Stimulated activated CD8-positive, alpha-beta memory T cell treated with anti-CD3 and anti-CD28 coated beads, Interleukin-4, amount 100 ng/mL, for 4 hours (primary cell): ENCODE data around the gene GATD1.

Source experiments
- DNase-seq, 2 donors: peaks; one replicate each; pipeline ENCODE4 v3.0.0-alpha.2; 2020; ENCODE audit warnings: low read depth in 2 of 2, low spot score in 1 of 2

GATD1 gene

DNA sequence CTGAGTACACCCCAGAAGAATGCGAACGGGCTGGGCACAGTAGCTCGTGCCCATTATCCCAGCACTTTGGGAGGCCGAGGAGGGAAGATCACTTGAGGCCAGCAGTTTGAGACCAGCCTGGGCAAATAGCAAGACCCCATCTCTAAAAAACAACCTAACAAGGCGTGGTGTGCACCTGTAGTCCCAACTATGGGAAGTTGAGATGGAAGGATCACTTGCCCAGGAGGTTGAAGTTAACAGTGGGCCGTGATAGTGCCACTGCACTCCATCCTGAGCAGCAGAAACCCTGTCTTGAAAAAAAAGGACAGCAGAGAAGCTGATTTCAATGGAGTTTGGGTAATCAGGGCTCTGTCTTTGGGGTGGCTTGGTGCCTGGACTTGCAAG is 35.8 kb upstream of the GATD1 start:
- no peak for DNase-seq

DNA sequence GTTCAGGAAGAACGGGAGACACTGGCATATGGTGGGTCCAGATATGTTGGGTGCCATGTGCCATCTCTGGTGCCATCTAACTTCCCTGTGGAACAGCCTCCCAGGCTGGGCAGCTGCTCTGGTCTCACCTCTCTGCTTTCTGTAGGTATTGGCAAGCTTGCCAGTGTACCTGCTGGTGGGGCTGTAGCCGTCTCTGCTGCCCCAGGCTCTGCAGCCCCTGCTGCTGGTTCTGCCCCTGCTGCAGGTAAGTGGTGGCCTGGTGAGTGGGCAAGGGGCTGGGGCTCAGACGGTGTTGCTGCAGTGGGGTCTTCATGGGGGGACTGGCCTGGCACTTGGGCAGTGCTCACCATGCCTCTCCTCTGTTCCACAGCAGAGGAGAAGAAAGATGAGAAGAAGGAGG is 35.1 kb upstream of the GATD1 start:
- DNase-seq, result no peak

DNA sequence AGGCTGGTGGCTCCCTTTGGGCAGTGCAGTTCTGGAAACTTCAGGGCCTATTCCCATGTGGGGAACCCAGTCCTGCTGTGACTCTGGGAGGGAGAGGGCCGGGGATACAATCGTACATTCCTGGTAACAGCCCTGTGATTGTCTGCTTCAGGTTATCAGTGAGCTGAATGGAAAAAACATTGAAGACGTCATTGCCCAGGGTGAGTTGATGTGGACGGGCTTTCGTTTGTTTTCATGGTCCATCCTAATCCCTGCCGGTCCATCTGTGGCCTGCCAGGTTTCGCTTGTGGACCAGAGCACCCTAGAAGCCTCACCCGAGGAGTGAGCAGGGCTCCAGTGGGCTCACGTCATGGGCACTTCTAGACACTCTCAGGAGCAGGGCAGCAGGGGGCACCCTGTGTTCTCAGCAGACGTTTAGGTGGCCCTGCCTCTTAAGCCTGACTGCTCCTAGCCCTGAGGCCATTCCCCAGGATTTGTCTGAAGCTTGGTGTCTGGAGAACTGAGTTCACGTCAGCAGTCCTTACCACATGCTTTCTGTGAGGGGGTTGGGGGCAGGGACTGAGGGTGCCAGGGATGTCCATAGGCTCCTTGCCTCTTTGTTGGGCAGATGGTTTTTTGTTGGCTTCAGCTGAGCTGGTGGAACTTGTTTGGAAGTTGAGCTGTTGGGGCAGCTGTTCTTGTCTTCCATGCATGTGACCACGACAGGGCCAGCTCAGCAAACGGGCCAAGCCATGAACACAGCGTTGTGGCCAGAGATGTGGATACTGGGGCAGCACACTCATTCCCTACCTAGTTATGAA is 34.4 kb upstream of the GATD1 start:
- no peak for DNase-seq

DNA sequence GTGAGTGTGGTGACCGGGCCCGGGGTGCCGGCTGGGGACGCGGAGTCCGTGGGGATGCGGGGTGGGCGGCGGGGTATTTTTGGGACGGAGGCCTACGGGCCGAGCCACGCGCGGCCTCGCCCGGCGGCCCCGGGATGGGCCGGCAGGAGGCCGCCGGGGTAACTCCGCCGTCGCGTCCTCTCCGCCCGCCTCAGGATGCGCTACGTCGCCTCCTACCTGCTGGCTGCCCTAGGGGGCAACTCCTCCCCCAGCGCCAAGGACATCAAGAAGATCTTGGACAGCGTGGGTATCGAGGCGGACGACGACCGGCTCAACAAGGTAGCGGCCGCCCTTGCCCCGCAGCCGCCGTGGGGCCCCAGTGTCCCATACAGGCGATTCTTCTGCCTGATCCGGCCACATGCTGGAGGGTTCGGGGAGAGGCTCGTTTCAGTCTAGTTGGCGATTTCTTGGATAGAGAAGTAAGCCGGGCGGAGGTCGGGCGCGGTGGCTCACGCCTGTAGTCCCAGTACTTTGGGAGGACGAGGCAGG is 32.8 kb upstream of the GATD1 start:
- DNase-seq, result no peak

DNA sequence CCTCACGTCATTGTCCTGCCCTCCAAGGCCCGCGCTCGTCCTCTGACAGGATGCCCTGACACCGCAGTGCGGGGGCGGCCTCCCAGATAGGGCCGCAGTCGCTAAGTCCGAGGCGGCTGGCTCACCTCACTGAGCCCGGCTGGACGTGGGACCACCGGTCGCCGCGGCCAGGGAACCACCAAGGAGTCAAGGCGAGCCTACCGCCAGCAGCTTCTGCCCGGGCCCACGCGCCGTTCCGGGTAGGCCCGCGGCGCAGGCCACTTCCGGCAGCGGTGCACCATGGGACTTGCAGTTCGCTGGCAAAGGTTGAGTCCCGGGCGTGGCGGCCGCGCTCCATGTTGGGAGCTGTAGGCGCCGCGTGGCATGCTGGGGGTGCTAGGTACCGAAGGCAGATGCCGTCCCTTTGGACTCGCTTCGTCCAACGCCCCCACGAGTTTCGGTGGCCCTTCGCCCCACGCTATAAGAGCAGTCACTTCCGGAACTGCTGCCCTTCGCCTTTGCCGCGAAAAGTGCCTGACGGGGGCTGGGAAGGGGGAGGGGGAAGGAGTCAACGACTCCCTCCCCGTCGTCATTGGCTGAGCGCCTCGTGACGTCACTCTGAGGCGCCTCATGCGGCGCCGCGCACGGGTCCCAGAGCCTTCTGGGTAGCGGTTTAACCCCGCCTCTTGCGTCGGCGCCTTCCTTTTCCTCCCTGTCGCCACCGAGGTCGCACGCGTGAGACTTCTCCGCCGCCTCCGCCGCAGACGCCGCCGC is 32.2 kb upstream of the GATD1 start, which contains the start of gene RPLP2:
TSS of gene RPLP2 (plus strand) at position 681 of the 753 bp plus-strand sequence. CDS start 268 bp downstream, outside the sequence.
- peak; percentile 96 for DNase-seq

DNA sequence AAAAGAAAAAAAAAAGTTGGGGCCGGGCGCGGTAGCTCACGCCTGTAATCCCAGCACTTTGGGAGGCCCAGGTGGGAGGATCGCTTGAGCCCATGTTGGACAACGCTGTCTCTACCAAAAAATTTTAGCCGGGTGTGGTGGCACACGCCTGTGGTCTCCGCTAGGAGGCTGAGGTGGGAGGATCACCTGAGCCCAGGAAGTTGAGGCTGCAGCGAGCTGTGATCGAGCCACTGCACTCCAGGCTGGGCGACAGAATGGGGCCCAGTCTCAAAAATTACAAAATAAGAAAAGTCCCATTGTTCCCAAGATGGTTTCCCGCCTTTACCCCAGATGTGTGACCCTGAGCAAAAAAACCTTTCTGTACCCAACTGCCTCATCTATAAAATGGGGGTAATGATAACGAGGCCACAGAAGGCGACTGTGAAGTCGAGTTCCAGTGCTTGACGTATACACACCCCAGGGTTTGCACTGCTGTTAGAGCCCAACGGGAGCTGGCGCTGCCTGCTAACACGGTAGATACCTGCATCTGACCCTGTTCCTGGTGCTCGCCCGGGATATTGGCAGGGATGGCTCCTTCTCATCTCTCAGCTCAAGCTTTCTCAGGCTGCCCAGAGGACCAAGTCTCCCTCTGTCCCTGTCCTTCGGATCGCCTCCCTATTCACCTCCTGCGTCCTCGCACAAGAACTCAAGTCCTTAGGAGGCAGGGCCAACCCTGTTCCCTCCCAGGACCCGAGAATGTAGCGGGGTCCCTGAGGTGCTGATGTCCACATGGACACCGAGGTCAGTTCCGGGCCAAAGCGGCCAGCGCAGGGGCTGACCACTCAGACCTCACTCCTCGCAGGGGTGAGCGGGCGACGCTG is 31.4 kb upstream of the GATD1 start:
- DNase-seq, result no peak

DNA sequence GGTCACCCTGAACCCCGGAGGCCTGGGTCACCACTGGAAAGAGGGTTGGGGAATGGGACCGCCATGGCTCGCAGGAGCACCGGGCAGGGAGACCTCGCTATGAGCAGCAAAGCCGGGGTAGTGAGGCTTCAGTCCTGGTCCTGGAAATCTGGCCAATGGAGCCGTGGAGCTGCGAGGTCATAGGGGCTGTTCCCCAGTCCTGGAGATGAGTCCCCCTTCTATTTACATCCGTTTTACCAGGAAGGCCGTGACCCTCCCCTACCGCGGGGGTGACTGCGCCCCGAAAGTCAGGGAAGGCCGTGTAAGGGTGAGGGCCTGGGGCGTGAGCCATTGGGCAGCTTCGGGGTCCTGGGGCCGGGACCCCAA is 27.3 kb upstream of the GATD1 start:
- DNase-seq, result no peak

DNA sequence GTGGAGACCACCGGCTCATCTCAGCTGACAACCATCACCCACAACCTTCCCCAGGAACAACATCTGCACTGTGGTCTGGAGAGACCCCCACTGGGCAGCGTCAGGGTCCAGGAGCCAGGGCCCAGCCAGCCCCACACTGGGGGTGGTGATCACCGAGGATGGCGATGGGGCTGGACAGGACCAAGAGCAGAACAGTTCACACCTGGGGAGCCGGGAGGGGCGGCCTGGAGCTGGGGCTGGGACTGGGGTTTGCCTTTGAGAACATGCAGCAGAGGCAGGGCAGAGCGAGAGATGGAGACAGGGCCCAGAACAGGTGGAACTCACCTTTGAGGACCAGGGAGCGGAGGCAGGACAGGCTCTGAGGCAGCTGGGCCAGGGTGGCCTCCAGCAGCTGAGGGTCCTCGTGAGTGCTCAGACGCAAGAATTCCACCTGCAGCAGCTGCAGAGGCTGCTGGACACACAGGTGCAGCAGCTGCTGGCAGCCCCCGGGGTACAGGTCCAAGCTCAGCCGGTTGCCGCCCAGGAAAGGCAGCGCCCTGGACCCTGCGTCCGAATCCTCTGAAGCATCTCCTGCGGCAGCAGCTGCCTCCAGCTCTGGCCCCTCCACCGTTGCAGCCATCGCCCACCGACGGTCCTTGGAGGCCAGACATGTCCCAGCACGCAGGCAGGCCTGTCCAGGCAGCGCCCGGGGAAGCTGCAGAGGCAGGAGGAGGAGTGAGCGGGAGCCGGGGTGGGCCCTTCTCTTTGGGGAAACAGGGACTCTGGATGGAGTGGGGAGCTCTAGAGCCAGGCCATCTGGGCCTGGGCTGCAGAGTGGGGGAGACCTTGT is 26.7 kb upstream of the GATD1 start:
- DNase-seq, result no peak

DNA sequence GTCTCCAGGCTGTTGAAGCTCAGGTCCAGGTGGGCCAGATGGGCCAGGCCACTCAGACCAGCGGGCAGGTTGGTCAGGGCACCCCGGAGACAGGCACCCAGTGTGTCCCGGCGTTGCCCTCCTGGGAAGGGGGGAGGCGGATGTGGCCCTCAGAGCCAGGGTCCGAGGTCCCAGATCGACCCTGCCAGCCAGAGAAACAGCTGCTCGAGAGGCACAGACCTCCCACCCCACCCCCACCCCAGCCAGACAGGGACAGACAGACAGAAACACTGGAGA is 26.1 kb upstream of the GATD1 start:
- no peak for DNase-seq

DNA sequence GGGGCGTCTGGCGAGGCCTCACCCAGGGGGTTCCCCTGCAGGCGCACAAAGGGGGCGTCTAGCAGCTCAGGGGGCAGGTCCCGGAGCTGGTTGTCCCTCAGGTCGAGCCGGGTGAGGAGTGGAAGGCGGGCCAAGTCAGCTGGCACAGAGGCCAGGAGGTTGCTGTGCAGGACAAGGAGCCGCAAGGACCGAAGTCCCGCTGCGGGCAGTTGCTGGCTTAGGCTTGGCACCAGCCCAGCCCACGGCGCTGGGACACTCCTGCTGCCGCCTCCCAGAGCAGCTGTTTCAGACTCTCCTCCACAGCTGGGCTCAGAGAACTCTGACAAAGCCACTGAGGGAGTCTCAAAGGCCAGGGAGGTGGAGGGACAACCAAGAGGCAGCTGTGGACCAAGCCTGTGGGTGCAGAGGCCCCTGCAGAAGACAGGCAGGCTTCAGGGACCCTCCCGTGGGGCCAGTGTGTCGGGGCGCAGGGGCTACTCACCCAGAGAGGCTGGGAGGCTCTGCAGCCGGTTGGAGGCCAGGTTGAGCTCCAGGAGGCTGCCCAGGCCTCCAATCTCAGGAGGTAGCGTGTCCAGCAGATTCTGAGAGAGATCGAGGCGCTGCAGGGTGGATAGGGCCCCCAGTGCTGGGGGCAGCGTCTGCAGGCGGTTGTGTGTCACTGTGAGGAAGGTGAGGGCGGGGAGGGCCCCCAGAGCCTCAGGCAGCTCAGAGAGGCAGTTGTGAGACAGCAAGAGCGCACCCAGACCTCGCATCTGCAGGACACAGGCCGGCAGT is 25.6 kb upstream of the GATD1 start:
- DNase-seq, result no peak

DNA sequence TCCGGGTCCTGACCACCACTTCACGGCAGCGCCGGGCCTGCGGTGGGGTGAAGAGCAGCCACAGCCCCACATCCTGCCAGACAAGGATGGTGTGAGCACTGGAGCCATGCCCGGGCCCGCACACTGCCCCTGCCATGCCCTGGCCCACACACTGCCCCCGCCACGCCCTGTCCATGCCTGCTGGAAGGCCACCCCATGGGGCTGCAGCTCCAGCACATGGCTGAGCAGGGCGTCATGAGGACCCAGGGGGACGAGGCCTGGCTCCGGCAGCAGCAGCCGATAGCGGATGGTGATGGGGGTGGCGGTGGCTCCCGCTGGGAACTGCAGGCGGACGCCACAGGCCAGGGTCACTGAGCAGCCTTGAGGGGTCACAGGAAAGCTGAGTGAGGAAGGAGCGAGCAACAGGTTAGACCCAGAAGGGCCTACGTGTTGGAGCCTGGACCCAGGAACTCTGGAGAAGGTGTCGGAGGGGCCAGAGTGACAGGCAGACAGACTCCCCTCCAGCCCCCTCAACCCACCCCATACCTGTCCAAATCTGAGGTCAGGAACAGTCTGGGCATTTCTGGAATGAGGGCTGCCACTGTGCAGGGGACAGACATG is 24.8 kb upstream of the GATD1 start:
- no peak for DNase-seq

DNA sequence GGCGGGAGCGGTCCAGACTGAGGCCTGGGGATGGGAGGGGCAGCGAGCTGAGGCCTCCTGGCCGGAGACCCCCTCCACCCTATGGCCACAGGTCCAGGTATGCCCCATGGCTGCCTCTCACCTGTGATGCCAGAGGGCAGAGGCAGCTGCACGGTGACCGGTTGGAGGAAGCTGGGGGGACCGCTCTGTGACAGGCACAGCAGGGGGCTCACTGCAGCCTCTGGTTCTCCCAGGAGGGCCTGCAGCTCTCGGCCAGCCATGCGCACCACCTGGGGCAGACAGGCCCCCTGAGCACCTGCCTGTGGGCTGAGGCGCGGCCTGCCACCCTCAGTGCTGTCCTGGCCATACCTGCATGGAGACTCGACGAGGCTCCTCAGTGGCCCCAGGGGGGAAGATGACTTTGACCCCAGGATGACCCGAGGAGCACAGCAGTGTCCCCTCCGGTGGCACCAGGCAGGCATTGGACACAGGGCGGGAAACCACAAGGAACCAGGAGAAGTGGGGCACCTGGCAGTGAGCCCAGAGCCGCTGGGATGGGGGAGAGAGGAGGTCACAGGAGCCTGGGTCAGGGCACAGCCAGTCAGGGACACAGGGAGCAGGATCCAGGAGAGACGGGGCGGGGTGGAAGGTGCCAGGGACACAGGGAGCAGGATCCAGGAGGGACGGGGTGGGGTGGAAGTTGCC is 24.0 kb upstream of the GATD1 start:
- no peak for DNase-seq

DNA sequence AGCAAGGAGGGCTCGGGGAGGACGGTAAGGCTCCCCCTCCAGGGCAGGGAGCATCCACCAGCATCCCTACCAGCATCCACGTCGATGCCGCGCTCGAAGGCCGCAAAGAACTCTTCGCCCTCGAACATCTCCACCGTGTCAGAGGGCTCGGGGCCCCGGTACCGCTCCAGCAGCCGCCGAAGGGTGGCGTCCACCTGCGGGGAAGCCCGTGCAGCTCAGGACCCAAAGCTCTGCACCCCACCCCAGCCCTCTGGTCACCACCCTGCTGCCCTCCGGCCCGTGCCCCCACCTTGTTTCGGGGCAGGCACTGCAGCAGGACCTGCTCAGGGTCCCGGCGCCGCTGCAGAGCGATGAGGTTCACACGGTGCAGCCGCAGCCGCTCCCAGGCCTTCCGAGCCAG is 23.2 kb upstream of the GATD1 start:
- DNase-seq, result no peak

DNA sequence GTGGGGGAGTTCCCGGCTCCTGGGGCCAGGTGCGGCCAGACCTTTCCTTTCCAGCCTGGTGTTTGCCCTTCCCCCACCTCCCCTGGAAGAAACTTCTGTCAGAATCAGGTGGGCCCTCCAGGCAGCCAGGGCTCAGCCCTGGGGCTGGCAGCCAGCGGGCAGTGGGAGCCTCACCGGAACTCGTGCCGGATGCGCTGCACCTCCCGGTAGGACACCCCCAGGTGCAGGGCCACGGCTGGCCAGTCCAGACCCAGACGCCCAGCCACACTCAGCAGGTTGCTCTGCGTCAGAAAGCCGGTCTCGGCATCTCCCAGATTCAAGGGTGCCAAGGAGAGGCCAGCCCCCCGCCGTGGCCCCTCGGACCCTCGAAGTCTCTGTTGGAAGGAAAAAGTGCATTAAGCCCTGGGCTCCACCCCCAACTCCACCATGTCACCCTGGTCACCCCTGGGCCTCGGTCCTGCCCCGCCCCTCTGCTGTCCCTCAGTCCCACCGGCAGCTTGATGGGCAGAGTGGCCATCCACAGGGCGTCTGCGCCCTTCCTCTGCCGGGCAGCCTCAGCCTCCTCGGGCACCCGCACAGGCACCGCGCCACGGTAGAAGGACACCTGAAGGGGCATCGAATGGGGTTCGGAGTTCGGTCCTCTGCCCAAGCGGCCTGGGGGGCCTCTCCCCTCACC is 22.5 kb upstream of the GATD1 start:
- DNase-seq, result no peak

DNA sequence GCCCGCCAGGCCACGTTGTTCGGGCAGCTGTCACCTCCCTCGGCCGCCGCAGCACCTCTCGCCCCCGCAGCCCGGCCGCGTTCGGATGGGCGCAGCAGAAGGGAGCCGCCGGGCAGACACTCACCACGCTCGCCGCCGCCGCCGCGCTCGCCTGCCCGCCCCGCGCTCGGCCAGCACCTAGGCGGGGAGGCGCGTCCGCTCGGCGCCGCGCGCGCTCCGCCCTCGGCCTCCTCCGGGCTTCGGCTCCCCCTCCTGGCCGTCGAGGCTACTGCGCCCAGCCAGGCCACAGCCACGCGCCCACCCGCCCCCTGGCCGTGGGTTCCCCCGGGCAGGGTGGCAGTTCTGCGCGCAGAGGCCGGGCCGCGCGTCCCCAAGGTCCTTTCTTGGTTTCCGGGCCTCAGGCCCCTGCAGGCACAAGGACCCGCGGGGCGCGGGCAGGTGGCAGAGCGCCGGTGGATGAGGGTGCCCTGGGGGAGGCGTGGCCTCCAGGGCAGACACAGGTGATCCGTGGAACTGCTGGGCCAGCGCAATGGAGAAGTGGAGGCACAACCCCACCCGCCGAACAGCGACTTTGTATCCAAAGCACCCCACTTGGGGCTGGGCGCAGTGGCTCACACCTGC is 20.9 kb upstream of the GATD1 start, which contains the start of gene SLC25A22:
TSS of gene SLC25A22 (minus strand) at position 189 of the 621 bp plus-strand sequence. CDS start 3,275 bp downstream, outside the sequence.
- DNase-seq, result peak; percentile 59 to 63

DNA sequence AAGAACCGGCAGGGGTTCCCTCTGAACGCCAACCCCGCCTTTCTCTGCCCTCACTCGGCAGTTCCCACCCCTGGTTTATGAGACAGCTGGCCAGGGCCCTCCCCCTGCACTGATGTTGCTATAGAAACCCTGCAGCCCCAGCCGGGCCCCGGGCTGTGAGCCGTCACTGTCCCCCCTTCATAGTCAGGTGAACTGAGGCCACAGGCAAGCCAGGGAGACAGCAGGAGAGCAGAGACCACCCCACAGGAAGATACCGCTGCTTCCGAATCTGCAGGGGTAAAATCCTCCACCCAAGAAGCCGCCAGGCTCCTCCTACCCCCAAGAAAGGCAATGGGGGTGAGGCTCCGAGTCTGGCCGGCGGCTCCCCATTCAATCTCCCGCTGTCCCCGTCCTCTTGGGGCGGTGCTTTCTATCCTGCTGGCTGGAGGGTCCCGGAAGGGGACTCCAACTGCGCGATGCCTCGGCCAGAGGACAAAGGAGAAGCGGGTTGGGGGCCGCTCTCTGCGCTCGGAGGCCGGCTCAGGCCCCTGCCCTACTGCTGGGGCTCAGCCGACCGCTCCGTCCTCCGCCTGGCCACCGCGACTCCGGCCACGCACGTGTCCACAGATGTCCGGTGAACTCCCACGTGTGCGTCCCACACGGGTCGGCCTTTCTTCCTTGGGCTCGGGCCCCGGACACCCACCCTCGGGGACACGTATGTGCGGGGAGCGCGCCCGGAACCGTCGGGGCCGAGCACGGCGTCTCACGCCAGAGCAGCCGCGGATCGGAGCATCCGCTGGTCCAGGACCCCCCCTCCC is 20.2 kb upstream of the GATD1 start:
- peak; percentile 33 to 63 for DNase-seq
